ENCODE data around the gene CUL1.

- no peak for TF ChIP-seq CTCF (IDR thresholded peaks at IDR 0.05)
- TF ChIP-seq POLR2A (IDR thresholded peaks at IDR 0.05) = no peak
- no peak for TF ChIP-seq POLR2AphosphoS5 (IDR thresholded peaks at IDR 0.05; ENCODE audit: insufficient read depth in 1 of 2, low read depth in 1 of 2)
These were observed 2.7 kb downstream of the CUL1 start for GRCh38 chr7:148701414-148701813.
